Gastrocnemius medialis (tissue), 4 donors: ENCODE data around the gene RIC8B. TPM values are rescaled to one million over a fixed set of nuclear protein-coding genes. Genes with fewer than 3 reads are reported as not detected.

Experiments
- ATAC-seq, 2 donors: fragments of 150-250 bp; one replicate each; pipeline ENCODE4 v1.9.1; 2016
- DNase-seq, 2 donors: peaks; one replicate each; pipeline ENCODE4 v3.0.0-alpha.2; 2019
- H3K27ac ChIP-seq, 4 donors: fragments of 200-600 bp; sonication (generic); 1 replicate in 1 of 4; 2 replicates in 3 of 4; pipeline ENCODE4 v1.5.1; 2016 to 2018; ENCODE audit warnings: mild to moderate bottlenecking in 2 of 4, moderate library complexity in 1 of 4
- H3K27me3 ChIP-seq, 3 donors: fragments of 200-600 bp; sonication (generic) in 2 of 3; 1 replicate in 1 of 3; 2 replicates in 2 of 3; pipeline versions ENCODE4 v1.5.1 to v1.6.0; 2016 to 2019; ENCODE audit warnings: mild to moderate bottlenecking in 1 of 3, moderate library complexity in 1 of 3
- H3K36me3 ChIP-seq, 2 donors: fragments of 200-600 bp; sonication (generic) in 1 of 2; one replicate each; pipeline ENCODE4 v1.5.1; 2017 to 2018
- H3K4me1 ChIP-seq, 2 donors: fragments of 200-600 bp; sonication (generic) in 1 of 2; one replicate each; pipeline ENCODE4 v1.5.1; 2016 to 2017; ENCODE audit warnings: mild to moderate bottlenecking in 2 of 2
- H3K4me3 ChIP-seq, 4 donors: fragments of 200-600 bp; sonication (generic) in 3 of 4; 1 replicate in 1 of 4; 2 replicates in 3 of 4; pipeline ENCODE4 v1.5.1; 2016 to 2019; ENCODE audit warnings: mild to moderate bottlenecking in 2 of 4
- H3K9me3 ChIP-seq, 3 donors: fragments of 200-600 bp; sonication (generic) in 2 of 3; 1 replicate in 1 of 3; 2 replicates in 2 of 3; pipeline ENCODE4 v1.5.1; 2016 to 2019
- POLR2A ChIP-seq, 2 donors: fragments of 450-650 bp; IDR thresholded peaks; one replicate each; pipeline ENCODE4 v1.6.1; 2017; ENCODE audit warnings: antibody characterized with exemption in 2 of 2, mild to moderate bottlenecking in 2 of 2, moderate library complexity in 2 of 2
- in situ Hi-C, 4 donors: fragments of 200-750 bp; cut with MboI; loops; one replicate each; pipeline versions ENCODE4 v1.15.0 to v1.8.0; 2017; ENCODE audit warnings: low sequenced_read_pairs in 4 of 4
- intact Hi-C: fragments of 100-400 bp; cut with DNase I; formaldehyde crosslinking; loops from one replicate; pipeline ENCODE4 v1.15.1; 2023; ENCODE audit warnings: low total_unique reads
- total RNA-seq, 4 donors: library from RNA; depleted of rRNA; stranded (reverse); fragments of >200 nt; gene quantifications; one replicate each; pipeline versions ENCODE4 v1.1.0 to v1.2.3, GENCODE V29; 2016
- TF ChIP-seq, protein P1 (sequence below), 5 experiments: fragments of 450-650 bp in 3 of 5; fragments of 200-600 bp in 2 of 5; sonication (generic) in 2 of 5; IDR thresholded peaks in 4 of 5; conservative IDR thresholded peaks in 1 of 5; 1 replicate in 4 of 5; 2 replicates in 1 of 5; pipeline ENCODE4 v1.5.1; 2016 to 2019; ENCODE audit warnings: antibody characterized with exemption in 5 of 5, mild to moderate bottlenecking in 3 of 5, moderate library complexity in 3 of 5

Gene RIC8B
- total RNA-seq, 4 donors from 2014 or later = 6.1 to 16.0 (median 10.0) TPM

DNA sequence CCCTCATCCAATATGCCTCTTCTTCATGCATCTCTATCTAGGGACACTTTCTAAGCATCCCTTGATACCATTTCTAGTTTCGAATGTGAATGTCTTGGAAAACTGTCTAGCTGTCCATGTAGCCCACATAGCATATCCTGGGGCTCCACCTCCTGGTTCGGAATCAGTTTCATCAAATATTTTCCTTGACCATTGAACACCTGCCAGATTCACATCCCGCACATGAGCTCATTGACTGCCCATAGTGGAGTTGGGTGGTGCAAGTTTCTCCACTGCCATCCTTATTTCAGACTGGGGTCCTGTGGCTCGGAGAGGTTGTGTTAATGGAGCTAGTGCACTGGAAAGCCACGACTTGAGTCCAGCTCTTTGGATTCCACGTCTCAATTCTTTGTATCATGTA, 122.6 kb downstream of the RIC8B start:
- no peaks in the 10 kb centered on the region for H3K36me3 ChIP-seq
- no peak overlapping the region for H3K27ac ChIP-seq
- no peaks in the 10 kb centered on the region for H3K4me1 ChIP-seq
- TF ChIP-seq, protein P1, sequence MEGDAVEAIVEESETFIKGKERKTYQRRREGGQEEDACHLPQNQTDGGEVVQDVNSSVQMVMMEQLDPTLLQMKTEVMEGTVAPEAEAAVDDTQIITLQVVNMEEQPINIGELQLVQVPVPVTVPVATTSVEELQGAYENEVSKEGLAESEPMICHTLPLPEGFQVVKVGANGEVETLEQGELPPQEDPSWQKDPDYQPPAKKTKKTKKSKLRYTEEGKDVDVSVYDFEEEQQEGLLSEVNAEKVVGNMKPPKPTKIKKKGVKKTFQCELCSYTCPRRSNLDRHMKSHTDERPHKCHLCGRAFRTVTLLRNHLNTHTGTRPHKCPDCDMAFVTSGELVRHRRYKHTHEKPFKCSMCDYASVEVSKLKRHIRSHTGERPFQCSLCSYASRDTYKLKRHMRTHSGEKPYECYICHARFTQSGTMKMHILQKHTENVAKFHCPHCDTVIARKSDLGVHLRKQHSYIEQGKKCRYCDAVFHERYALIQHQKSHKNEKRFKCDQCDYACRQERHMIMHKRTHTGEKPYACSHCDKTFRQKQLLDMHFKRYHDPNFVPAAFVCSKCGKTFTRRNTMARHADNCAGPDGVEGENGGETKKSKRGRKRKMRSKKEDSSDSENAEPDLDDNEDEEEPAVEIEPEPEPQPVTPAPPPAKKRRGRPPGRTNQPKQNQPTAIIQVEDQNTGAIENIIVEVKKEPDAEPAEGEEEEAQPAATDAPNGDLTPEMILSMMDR (IDR thresholded peaks at IDR 0.05 in 4 of 5, conservative IDR thresholded peaks at IDR 0.05 in 1 of 5) = no peak
- no peak for TF ChIP-seq POLR2A (IDR thresholded peaks at IDR 0.05)
- intact Hi-C loops (no loop called here), in situ Hi-C loops (no loop called here)
- H3K9me3 ChIP-seq = no peaks in the 10 kb centered on the region
- no peaks in the 10 kb centered on the region for H3K27me3 ChIP-seq
- DNase-seq (no peak), ATAC-seq (no peak)
- no peak overlapping the region for H3K4me3 ChIP-seq

DNA sequence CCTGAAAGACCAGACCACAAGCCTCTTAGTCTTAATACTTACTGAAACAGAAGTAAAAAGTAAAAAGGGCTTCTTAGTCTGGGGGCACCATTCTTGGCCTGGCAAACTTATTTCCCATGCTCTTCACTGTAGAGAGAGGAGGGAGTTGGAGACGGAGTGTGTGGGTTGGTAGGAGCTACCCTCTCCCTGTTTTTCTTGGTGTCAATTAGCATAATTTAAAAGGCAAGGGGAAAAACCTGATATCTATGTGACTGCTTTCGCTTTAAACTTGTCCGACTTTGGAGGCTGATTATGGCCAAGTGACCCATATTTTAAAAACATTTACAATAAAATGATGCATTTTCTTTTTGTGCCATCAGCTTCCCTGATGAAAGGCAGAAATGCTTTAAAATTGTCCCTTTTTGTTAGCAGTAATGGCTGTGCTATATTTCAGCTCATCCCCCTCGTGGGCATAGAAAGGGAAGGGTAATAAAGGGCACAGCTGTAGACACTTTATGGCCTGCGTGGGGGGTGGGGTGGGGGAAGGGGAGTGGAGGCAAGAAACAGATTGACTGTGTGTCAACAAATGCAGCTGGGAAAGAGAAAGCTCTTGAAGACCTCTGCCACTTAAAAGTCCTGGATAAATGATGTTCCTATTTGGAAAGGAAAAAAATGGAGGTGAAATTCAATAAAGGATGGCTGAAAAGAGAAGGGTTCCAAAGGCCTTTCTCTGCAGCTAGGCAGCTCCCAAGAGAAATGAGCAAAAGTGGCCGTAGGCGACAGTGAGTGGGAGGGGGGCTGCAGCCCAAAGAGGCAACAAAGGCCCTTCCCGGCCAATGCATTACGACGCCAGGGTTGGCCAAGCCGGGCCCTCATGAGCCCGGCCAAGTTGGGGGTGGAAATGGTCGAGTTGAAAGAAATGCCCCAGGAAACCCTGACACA, 123.8 kb downstream of the RIC8B start:
- no peak for ATAC-seq
- no peak overlapping the region for H3K27ac ChIP-seq
- H3K4me1 ChIP-seq = no peaks in the 10 kb centered on the region
- H3K4me3 ChIP-seq = no peak overlapping the region
- in situ Hi-C loops (no loop called here), intact Hi-C loops (no loop called here)
- no peak for DNase-seq
- no peak for TF ChIP-seq POLR2A (IDR thresholded peaks at IDR 0.05)
- TF ChIP-seq, protein P1 (IDR thresholded peaks at IDR 0.05 in 4 of 5, conservative IDR thresholded peaks at IDR 0.05 in 1 of 5) = no peak
- H3K36me3 ChIP-seq = no peaks in the 10 kb centered on the region
- no peaks in the 10 kb centered on the region for H3K27me3 ChIP-seq
- H3K9me3 ChIP-seq = no peaks in the 10 kb centered on the region

DNA sequence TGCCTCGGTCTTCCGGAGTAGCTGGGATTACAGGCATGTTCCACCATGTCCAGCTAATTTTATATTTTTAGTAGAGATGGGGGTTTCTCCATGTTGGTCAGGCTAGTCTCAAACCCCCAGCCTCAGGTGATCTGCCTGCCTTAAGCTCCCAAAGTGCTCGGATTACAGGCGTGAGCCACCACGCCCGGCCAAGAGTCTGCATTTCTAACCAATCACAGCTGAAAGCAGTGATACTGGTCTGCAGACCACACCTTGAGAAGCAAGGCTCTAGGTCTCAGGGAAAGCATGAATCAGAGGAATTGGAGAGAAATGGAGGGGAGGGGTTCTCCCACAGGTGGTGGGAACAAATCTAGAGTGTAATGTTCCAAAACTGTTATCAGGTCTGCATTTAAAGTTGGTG, 126.1 kb downstream of the RIC8B start:
- intact Hi-C loops (loop anchor here (5.0 kb wide), 1 partner anchor 192 kb away; the partner anchor contains the start of gene CRY1), in situ Hi-C loops (no loop called here)
- Histone ChIP-seq H3K27ac (no peak overlapping the region), H3K9me3 (no peaks in the 10 kb centered on the region), H3K4me1 (peaks cover 3 to 4% of the 10 kb centered on the region in 2 donors), H3K27me3 (no peaks in the 10 kb centered on the region), H3K4me3 (no peak overlapping the region), H3K36me3 (no peaks in the 10 kb centered on the region)
- ATAC-seq (no peak), DNase-seq (no peak)
- TF ChIP-seq, protein P1 (IDR thresholded peaks at IDR 0.05 in 4 of 5, conservative IDR thresholded peaks at IDR 0.05 in 1 of 5) = no peak
- TF ChIP-seq POLR2A (IDR thresholded peaks at IDR 0.05) = no peak

DNA sequence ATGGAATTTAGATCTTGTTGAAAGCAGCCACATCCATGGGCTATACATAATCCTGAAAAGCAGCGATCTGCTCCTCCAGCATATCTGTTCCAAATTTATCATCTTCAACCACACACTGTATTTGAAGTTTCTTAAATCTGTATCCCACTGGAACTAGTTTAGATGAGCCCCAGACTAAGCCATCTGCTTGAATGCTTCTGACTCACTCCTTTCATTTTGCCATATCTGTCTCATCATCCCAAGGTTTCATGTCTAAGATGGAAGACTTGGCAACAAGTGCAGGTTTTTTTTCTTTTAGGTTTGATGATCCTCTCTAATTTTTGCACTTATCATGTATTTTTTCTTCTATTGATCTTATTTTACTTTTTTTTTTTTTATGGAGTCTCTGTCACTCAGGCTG, 126.8 kb downstream of the RIC8B start:
- in situ Hi-C loops (no loop called here), intact Hi-C loops (loop anchor here (5.0 kb wide), 1 partner anchor 191 kb away; the partner anchor contains the start of gene CRY1)
- Histone ChIP-seq H3K4me3 (no peak overlapping the region), H3K27ac (no peak overlapping the region), H3K36me3 (no peaks in the 10 kb centered on the region), H3K4me1 (peaks cover 3 to 4% of the 10 kb centered on the region in 2 donors), H3K27me3 (no peaks in the 10 kb centered on the region), H3K9me3 (no peaks in the 10 kb centered on the region)
- no peak for DNase-seq
- TF ChIP-seq, protein P1 (IDR thresholded peaks at IDR 0.05 in 4 of 5, conservative IDR thresholded peaks at IDR 0.05 in 1 of 5) = no peak
- no peak for ATAC-seq
